Thoracic aorta (tissue), 2 donors: Measurements from ENCODE around the gene PCDHA7. TPM values are rescaled to one million over a fixed set of nuclear protein-coding genes. Genes with fewer than 3 reads are reported as not detected.
"Not testable (repeated sequence)": the region's sequence is repeated elsewhere in the genome, so short reads cannot be mapped to it uniquely, and the experiment has no call there.

Experiments
- ATAC-seq: fragments of 150-250 bp; one replicate; pipeline ENCODE4 v1.8.0; 2017; ENCODE audit warnings: low read depth; ENCODE audit not compliant: insufficient number of reproducible peaks, low FRiP score
- DNase-seq: peaks from one replicate; pipeline ENCODE4 v3.0.0-alpha.2; 2020; ENCODE audit warnings: low spot score
- H3K27ac ChIP-seq, 2 donors: fragments of 200-600 bp; sonication (generic); 1 replicate in 1 of 2; 2 replicates in 1 of 2; pipeline ENCODE4 v1.5.1; 2016; ENCODE audit warnings: mild to moderate bottlenecking in 2 of 2, moderate library complexity in 2 of 2
- H3K27me3 ChIP-seq: fragments of 200-600 bp; sonication (generic); replicated peaks from 2 replicates; pipeline ENCODE4 v1.6.0; 2016; ENCODE audit warnings: mild to moderate bottlenecking; ENCODE audit not compliant: insufficient read depth
- H3K36me3 ChIP-seq: fragments of 200-600 bp; sonication (generic); one replicate; pipeline ENCODE4 v1.5.1; 2016
- H3K4me1 ChIP-seq, 2 donors: fragments of 200-600 bp; sonication (generic); 1 replicate in 1 of 2; 2 replicates in 1 of 2; pipeline versions ENCODE4 v1.5.1 to v1.6.0; 2016; ENCODE audit warnings: low read depth in 2 of 2, mild to moderate bottlenecking in 1 of 2; ENCODE audit not compliant: control insufficient read depth in 1 of 2
- H3K4me3 ChIP-seq: fragments of 200-600 bp; sonication (generic); 2 replicates; pipeline ENCODE4 v1.5.1; 2016; ENCODE audit warnings: mild to moderate bottlenecking
- H3K9me3 ChIP-seq: fragments of 200-600 bp; sonication (generic); 2 replicates; pipeline ENCODE4 v1.5.1; 2016
- total RNA-seq, 2 donors: library from RNA; depleted of rRNA; stranded (reverse); fragments of >200 nt; gene quantifications; one replicate each; pipeline versions ENCODE4 v1.1.0 to v1.2.3, GENCODE V29; 2016
- TF ChIP-seq, protein P1 (sequence below): fragments of 200-600 bp; sonication (generic); IDR thresholded peaks from one replicate; pipeline ENCODE4 v1.5.1; 2019; ENCODE audit warnings: antibody characterized with exemption

Gene PCDHA7
- total RNA-seq, 2 donors from 2014 or later = 0.42 to 0.54 TPM

GRCh38 chr5:140828362-140828737 lies 5.7 kb upstream of the PCDHA7 start:
- ATAC-seq = no peak
- no peaks in the 10 kb centered on the region for H3K27me3 ChIP-seq
- peaks cover 17% of the 10 kb centered on the region for H3K9me3 ChIP-seq

GRCh38 chr5:140829511-140830501 lies 4.3 kb upstream of the PCDHA7 start:
- not testable (repeated sequence) for ATAC-seq

More at GRCh38 chr5:140828362-140828737, 5.7 kb upstream of the PCDHA7 start:
- DNase-seq = no peak
- TF ChIP-seq, protein P1, sequence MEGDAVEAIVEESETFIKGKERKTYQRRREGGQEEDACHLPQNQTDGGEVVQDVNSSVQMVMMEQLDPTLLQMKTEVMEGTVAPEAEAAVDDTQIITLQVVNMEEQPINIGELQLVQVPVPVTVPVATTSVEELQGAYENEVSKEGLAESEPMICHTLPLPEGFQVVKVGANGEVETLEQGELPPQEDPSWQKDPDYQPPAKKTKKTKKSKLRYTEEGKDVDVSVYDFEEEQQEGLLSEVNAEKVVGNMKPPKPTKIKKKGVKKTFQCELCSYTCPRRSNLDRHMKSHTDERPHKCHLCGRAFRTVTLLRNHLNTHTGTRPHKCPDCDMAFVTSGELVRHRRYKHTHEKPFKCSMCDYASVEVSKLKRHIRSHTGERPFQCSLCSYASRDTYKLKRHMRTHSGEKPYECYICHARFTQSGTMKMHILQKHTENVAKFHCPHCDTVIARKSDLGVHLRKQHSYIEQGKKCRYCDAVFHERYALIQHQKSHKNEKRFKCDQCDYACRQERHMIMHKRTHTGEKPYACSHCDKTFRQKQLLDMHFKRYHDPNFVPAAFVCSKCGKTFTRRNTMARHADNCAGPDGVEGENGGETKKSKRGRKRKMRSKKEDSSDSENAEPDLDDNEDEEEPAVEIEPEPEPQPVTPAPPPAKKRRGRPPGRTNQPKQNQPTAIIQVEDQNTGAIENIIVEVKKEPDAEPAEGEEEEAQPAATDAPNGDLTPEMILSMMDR = no peak
- H3K4me3 ChIP-seq = peak overlapping the region; percentile 42
- no peaks in the 10 kb centered on the region for H3K4me1 ChIP-seq
- no peaks in the 10 kb centered on the region for H3K36me3 ChIP-seq
- no peak overlapping the region for H3K27ac ChIP-seq

DNA sequence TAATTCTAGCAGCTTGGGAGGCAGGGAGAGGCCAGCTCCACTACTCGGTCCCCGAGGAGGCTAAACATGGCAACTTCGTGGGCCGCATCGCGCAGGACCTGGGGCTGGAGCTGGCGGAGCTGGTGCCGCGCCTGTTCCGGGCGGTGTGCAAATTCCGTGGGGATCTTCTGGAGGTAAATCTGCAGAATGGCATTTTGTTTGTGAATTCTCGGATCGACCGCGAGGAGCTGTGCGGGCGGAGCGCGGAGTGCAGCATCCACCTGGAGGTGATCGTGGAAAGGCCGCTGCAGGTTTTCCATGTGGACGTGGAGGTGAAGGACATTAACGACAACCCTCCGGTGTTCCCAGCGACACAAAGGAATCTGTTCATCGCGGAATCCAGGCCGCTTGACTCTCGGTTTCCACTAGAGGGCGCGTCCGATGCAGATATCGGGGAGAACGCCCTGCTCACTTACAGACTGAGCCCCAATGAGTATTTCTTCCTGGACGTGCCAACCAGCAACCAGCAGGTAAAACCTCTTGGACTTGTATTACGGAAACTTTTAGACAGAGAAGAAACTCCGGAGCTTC lies 455 bp downstream of the PCDHA7 start:
- H3K27me3 ChIP-seq, H3K4me1 ChIP-seq, DNase-seq, H3K36me3 ChIP-seq, ATAC-seq, H3K27ac ChIP-seq: not testable (repeated sequence)
- Histone ChIP-seq H3K4me3 (peak overlapping the region; percentile 25), H3K9me3 (peaks cover 36% of the 10 kb centered on the region)

More at GRCh38 chr5:140829511-140830501, 4.3 kb upstream of the PCDHA7 start:
- not testable (repeated sequence) for H3K27ac ChIP-seq, H3K4me3 ChIP-seq, H3K27me3 ChIP-seq, H3K4me1 ChIP-seq, H3K36me3 ChIP-seq, DNase-seq
- peaks cover 28% of the 10 kb centered on the region for H3K9me3 ChIP-seq

- no peak overlapping the region for H3K4me3 ChIP-seq
- DNase-seq (no peak), ATAC-seq (no peak)
- no peak overlapping the region for H3K27ac ChIP-seq
- H3K4me1 ChIP-seq = no peaks in the 10 kb centered on the region
- TF ChIP-seq, protein P1 = no peak
- no peaks in the 10 kb centered on the region for H3K36me3 ChIP-seq
- H3K27me3 ChIP-seq = no peaks in the 10 kb centered on the region
- H3K9me3 ChIP-seq = peaks cover 43% of the 10 kb centered on the region
Measured at GRCh38 chr5:140835622-140836510, 1.8 kb downstream of the PCDHA7 start.

DNA sequence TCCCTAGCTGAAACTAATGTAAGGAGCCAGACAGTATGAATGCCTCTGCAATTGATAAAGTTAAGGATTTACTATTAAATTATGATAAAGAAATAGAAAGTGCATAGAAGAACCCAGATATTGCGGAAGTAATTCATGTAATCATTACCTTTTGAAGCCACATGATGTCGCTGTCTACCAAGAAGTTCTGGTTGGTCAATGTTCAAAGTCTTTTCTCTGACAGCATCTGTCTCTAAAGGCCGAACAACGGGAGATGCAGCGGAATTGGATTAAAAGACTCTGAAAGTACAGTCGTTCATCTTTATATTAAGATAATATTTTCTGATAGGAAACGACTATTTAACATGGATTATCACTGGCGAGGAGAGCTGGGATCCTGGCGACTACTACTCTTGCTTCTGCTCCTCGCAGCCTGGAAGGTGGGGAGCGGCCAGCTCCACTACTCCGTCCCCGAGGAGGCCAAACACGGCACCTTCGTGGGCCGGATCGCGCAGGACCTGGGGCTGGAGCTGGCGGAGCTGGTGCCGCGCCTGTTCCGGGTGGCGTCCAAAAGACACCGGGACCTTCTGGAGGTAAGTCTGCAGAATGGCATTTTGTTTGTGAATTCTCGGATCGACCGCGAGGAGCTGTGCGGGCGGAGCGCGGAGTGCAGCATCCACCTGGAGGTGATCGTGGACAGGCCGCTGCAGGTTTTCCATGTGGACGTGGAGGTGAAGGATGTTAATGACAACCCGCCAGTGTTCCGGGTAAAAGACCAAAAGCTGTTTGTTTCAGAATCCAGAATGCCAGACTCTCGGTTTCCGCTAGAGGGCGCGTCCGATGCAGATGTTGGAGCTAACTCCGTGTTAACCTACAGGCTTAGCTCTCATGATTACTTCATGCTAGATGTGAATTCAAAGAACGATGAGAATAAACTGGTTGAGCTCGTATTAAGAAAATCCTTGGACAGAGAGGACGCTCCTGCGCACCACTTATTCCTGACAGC lies 7.2 kb downstream of the PCDHA7 start, which contains the start of gene PCDHA8:
Gene PCDHA8, plus strand, starts transcription at position 210 of the 985 bp plus-strand sequence. Its CDS starts 135 bp downstream, at position 345.
- Histone ChIP-seq H3K4me3 (no peak within 1 kb of the TSS), H3K4me1 (no peaks in the 10 kb centered on the region), H3K27me3 (no peaks in the 10 kb centered on the region), H3K36me3 (no peaks in the 10 kb centered on the region), H3K27ac (no peak within 1 kb of the TSS), H3K9me3 (peaks cover 37% of the 10 kb centered on the region)
- ATAC-seq (no peak), DNase-seq (no peak)
- TF ChIP-seq, protein P1 = no peak
